Nucleus accumbens (tissue), 56 donors: ENCODE data around the gene LRRIQ4.

Source experiments
- DNase-seq, 56 donors: peaks; one replicate each; lab custom pipeline; 2025; lab: John Stamatoyannopoulos, UW

Gene LRRIQ4

DNA sequence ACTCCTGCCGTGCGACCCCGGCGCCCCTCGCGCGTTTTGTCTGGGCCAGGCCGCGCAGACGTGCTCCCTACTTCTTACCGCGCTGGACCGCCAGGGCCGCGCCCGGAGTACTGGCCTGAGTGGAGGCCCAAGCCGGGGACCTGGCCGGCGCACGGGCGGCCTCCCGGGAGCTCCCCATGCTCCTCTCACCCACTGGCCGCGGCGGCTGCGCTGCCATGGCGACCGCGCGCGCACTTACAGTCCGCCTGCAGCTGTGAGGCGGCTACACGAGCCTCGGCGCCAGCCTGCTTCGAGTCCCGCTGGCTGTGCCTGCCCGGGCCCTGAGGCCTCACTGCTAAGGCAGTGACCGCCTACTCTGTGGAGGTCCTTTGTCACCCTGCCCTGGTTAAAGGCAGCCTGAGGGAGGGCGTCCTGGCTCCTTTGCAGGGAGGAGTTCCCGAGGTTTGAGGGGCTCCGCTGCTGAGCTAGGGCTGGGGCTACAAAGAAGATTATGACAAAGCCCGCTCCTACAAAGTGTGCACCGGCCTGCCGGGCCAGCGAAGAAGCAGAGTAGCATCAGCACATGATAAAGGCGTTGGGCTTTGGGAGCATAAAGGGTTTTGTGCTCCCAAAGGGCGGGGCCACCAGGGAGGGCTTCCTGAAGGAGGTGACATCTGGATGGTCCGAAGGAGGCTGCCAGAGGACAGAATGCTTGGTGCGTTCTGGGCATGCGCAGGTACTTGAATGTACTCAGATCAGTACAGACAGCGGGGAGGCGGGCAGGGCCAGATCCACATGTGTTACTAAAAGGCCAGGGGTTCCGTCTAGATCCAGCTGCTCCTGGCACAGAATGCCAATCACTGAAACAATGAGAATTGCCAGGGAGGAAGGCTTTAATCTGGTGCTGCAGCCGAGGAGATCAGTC is at the start of gene LRRIQ4, which contains the start of gene LRRC34:
Gene LRRIQ4 (plus strand): TSS at position 539 of the 904 bp plus-strand sequence. CDS start 9,052 bp downstream, outside the sequence.
Gene LRRC34 (minus strand): TSS at position 573 of the 904 bp plus-strand sequence. CDS start 356 bp downstream, at position 217.
- peak in 52 of 56 donors; percentile 17 to 80 (median 51) for DNase-seq

DNA sequence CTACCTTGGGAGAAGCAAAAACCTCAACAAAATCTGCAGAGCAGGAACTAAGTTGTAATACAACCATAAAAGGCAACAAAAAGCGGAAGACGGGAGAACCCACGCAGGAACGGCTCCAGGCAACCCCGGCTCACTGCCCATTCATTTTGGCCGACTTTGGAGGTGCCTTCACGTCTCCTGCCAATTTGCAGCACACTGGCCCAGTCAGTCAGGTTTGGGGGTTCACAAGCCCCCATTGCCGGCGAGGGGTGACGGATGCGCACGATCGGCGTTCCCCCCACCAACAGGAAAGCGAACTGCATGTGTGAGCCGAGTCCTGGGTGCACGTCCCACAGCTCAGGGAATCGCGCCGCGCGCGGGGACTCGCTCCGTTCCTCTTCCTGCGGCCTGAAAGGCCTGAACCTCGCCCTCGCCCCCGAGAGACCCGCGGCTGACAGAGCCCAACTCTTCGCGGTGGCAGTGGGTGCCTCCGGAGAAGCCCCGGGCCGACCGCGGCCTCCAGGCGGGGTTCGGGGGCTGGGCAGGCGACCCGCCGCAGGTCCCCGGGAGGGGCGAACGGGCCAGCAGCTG is 48.3 kb upstream of the LRRIQ4 start:
- peak in 52 of 56 donors; percentile 16 to 83 (median 66) for DNase-seq

DNA sequence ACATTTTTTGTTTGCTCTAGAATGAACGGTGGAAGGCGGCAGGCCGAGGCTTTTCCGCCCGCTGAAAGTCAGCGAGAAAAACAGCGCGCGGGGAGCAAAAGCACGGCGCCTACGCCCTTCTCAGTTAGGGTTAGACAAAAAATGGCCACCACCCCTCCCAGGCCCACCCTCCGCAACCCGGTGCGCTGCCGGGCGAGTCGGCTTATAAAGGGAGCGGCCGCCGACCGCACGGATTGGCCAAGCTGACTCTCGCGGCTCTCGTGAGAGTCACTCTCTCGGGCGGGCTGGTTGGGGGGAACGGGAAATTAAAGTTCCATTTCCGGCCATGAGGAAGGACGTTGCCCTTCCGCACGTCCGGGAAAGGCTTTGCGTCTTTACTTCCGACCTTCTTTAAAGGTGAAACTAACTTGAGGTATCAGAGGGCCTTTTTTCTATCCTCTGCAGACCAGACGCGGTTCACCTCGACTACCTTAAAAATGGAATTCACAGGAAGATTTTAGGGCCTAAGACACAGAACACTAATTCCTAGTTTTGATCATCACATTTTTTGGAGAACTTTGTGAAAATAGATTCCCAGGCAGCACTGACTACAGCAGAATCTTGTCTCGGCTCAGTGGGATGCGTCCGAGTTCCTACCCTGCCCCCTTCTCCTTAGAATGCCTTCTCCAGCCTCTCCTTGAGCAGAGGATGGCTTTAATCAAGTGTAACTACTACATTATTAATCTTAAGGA is 47.6 kb upstream of the LRRIQ4 start, which contains the start of gene TERC:
Gene TERC (minus strand): TSS at position 179 of the 731 bp plus-strand sequence.
- DNase-seq: peak in 55 of 56 donors; percentile 34 to 94 (median 85)

DNA sequence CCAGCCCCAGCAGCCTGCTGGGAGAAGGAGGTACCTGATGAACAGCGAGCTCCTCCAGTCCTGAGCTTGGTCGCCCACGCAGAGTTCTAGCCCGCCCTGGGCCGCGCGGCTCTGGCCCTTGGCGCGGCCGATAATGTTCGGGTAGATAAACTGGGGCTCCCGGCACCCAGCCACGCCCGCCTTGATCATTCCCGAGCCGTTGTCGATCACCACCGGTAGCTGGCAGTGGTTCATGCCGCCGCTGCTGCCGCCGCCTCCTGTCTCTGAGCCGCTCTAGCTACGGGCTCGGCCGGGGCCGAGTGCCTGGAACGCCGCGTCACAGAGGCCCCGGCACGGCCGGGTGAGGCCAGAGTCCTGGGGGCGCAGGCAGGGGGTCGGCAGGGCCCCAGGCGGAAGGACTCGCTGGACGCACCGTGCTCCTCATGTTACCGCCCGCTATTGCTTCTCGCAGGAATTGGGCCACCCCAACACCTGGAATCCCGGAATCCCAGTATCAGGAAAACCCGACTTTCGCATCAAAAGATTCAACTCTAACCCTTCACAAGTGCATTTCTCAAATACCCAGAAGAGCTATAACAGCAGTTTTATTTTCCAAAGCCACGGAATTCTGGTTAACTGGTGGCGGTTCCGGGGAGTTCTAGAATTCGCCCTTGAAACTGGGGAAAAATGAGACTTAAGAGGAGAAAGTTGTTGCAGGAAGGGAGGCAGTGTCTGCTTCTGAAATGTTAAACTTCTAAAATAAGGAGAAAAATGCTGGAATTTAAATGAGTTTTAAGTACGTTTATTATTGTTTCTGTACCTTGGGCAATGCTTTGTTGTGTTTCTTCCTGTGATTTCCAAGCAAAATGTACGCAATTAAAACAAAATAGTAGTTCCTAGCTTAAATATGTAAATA is 43.1 kb upstream of the LRRIQ4 start, which contains the start of gene ACTRT3:
Gene ACTRT3 (minus strand): TSS at position 275 of the 895 bp plus-strand sequence. CDS start 41 bp downstream, at position 234.
- DNase-seq: peak in 43 of 56 donors; percentile 2 to 76 (median 47)

DNA sequence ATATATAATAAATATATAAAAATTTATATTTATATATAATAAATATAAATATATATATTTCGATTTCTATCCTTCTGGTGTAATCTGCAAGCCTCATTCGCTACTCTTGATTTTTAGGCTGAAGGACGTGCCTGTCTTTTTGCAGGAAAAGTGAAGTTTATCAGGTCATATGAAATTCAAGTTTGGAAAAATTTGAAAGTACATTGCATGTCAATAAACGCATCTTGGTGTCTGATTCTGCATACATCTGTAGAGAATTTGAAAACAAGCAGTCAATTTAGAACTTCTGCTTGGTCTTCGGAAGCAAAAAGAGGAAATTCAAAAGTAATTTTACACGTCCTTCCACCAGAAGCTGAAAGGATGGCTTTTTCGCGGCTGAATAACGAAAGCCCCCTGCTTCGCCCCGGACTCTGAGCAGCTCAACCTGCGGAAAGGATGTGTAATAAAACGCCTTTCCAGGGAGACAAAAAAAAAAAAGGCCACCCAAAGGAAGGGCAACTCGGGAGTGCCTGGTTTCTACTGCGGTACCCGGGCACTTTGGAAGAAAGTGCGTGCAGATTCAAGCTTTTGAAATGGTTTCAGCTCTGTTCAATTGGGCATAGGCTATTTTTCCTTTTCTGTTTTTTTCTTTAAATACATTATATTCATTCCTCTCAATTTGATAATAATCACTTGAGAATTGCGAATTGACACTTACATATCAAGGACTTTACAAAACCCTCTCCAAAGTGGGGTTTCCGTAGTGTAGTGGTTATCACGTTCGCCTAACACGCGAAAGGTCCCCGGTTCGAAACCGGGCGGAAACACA is 41.0 kb upstream of the LRRIQ4 start:
- peak in 39 of 56 donors; percentile 5 to 74 (median 41) for DNase-seq

DNA sequence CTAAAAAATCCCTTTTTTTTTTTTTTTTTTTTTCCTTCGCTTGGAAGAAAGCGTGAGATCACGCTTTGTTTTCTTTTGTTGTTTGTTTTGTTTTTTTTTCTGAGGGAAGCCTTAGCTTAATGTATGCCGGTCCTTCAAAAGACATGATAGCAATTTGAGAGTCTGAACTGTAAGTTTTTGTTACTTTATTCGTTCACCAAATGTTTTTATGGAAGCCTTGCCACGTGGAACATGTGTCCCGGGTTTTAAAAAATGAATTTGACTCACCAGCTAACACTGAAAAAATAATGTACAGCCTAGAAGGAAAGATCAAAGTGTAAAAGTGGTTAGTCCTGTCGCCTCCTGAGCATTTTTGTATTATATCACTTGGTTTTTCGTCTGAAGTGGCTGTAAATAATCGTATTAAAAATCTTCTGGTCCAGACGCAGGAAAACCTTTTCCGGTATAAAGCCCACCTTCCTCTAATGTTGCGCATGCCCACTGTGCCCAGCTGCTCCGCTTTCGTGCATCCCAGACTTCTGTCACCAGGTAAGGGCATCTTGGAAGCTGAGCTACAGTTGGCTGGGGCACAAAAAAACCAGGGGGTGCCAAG is 40.3 kb upstream of the LRRIQ4 start:
- peak in 43 of 56 donors; percentile 39 to 92 (median 79) for DNase-seq

DNA sequence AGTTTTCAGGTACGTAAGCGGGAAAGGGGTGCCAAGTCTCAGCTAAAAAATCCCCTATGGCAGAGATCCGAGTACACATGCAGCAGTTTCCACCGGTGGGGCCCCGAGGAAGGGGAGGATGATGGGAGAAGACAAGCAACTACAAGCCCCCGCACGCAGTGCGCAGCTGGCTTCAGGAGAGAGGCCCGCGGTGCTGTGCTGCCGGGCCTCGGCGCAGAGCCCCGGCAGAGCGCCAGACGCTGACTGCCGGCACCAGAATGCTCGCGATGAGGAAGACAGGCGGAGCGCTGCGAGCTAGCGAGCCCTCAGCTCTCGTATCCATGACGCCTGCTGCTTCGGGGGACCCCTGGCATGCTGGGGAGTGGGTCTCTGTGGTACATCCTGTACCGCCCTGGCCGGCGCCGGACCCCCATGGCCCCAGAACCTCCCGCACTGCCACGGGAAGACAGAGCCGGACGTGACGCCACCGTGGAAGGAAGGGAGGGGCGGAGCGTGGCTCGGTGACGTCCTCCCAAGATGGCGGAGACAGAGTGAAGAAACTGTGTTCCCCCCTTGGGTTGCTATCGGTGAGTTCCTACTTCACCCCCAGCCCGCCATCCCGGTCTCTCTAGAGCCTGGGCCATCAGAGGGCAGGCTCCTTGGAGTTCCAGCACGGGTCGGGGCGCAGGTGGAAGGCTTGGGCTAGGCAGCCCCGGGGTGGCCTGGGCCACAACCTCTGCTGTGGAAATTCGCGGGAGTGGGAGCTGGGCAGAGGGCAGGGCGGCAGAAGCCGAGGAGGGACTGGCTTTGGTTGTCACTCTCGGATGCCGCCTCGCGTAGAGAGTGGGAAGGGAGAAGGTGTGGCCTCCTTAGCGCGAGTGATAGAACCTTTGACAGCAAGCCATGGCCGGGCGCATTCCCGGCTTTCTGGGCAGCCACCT is 39.5 kb upstream of the LRRIQ4 start, which contains the start of gene MYNN:
Gene MYNN (plus strand): TSS at position 500 of the 920 bp plus-strand sequence. CDS start 900 bp downstream, outside the sequence.
- peak; percentile 27 to 95 (median 89) for DNase-seq

DNA sequence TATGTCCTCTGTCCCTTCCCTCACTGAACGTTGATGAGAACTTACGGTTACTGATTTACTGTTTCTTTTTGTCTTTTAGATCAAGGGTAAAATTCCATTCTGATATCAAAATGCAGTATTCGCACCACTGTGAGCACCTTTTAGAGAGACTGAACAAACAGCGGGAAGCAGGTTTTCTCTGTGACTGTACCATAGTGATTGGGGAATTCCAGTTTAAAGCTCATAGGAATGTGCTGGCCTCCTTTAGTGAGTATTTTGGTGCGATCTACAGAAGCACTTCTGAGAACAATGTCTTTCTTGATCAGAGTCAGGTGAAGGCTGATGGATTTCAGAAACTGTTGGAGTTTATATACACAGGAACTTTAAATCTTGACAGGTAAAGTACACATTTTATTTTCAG is 38.5 kb upstream of the LRRIQ4 start:
- DNase-seq: no peak

DNA sequence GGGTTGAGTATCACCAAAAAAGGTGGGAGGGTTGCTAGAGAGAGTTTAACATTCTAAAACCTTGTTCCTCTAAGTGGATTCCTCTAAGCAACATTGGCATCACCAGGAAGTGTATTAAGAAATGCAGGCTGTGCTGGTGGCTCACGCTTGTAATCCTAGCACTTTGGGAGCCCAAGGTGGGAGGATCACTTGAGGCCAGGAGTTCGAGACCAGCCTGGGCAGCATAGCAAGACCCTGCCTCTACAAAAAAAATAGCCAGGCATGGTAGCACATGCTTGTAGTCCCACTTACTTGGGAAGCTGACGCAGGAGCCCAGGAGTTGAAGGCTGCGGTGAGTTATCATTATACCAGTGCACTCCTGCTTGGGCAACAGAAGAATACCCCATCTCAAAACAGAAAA is 34.8 kb upstream of the LRRIQ4 start:
- DNase-seq: no peak

DNA sequence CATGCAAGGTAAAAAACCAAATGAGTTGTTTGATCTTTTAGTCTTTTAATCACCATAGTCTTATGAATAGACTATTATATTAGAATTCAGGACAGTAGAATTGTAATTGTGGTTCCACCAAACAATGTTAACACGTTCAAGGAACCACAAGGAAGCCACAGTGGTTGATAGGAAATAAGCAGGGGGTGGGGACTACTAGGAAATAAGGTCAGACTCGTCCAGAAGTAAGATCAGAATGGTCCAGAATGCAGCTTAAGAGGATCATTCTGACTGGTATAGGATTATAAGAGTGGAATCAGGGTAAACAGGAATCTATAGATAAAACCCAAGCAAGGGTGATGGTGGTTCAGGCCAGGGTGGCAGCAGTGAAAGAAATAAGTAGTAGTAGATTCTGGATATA is 31.9 kb upstream of the LRRIQ4 start:
- no peak for DNase-seq

DNA sequence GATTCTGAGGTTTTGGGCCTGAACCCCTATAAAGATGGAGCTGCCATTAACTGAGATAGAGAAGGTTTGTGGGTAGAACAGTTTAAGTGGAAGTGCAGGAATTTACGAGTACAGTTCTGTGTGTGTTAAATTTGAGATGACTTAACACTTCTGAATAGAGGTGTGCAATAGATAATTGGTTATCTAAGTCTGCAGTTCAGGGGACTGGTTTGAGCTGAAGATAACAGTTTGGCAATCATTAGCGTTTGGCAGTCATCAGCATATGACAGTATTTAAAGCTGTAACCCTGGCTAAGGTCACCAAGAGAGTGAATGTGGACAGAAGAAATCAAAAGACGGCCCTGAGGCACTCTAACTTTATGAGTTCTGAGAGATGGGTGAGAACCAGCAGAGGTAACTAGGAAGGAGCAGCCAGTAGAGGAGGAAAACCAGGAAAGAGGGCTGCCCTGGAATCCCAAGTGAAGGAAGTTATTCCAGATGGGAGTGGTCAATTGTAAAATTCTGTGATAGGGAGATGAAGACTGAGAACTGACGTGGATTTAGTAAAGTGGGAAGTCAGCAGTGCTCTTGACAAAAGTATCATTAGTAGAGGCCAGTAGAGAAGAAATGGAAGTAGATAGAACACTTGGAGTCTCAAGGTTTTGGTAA is 31.3 kb upstream of the LRRIQ4 start:
- DNase-seq: no peak

DNA sequence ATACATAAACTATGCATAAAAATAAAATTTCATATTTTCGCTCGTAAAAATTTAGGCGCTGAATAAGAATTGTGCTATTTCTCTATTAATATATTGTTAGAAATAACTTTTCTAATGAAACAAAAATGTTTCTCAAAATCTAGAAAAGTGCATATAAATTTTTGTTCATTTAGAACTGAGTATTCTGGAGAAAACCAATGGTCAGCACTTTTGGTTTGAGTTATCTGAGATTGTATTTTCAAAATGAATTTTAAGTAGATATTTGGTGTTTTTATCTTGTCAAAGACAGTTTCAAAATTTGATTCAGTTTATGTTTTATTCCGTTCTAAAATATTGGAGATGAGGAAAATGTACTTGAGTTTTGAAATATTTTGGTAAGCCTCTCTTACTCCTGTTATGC is 25.6 kb upstream of the LRRIQ4 start:
- DNase-seq: no peak

DNA sequence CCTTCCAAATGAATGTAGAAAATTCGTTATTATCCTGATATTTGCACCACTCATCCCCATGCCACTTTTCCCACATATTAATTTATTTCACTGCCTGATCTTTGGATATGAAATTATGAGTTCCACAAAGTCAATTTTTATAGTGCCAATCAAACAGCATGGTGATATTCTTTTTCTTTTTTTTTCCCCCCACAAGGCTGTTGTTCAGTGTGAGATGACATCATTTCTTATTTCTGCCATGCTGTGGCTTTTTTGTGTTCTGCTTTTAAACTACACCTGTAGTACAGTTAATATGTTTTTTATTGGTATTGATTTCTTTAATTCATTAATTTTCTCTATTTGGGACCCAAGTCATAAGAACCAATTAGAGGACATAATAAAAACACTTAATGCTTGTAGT is 24.9 kb upstream of the LRRIQ4 start:
- no peak for DNase-seq

DNA sequence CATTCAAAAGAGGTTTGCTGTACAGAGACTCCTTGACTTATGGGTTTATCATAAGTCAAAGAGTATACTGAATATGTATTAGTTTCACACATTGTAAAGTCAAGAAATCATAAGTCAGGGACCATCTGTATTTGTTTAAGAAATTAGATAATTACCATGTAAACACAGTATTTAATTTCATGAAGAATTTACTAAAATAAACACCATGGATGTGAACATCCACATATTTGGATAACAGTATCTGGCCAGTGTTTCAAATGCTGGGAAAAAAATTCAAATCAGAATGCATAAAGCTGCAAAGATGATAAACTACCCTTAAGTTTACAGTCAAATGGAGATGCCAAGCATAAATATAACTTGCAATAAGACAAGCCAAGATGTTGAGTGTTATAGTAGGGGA is 22.5 kb upstream of the LRRIQ4 start:
- no peak for DNase-seq

DNA sequence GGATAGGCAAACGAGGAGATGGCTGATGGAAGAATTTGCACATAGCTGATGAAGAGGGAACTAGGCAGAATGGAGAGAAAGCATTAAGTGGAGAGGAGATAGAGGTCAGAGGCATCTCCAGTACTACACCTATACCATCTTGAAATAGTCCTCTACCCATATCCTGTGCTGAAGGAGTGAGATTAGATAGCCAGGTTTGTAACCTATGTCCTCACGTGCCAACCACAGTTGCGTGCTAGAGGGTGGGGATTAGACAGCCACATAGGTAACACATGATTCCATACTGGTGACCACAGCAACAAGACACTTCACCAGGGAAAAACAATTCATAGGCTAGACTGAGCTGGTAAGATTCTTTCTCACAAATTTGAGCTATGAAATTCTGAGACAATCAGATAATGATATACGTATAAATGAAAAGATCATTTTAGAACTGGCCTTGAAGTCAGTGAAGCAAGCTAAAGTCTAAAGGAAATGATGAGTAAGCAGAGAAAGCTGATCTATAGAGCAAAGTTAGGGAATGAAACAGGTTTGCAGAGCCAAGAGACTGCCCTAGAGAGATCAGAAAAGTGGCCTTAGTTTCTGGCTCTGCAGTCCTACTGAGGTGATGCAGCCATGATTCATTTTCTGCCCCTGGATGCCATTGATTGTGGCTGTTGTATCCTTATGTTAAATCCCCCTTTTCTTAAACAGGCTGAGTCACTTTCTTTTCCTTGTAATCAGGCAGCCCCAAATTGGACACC is 21.8 kb upstream of the LRRIQ4 start:
- no peak for DNase-seq

DNA sequence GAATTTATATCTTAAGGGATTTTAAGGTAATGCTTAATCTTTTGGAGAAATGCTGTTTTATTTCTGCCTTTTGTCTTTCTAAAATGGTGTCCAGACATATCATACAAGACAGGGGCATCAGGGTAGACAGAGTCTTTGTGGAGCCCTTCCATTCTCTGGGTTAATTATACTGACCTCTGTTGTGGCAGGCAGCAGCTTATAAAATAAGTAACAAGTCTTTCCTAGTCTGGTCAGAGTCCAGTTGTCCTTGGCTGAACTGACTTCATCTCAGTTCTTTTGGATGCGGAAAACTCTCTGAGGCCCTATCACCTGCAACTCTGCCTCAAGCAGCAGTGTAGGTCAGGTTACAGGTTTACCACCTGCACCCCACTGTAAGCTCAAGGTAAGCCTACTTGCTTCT is 20.3 kb upstream of the LRRIQ4 start:
- DNase-seq: no peak
